ENCODE measurements around the gene MID1IP1.

Gene MID1IP1

DNA sequence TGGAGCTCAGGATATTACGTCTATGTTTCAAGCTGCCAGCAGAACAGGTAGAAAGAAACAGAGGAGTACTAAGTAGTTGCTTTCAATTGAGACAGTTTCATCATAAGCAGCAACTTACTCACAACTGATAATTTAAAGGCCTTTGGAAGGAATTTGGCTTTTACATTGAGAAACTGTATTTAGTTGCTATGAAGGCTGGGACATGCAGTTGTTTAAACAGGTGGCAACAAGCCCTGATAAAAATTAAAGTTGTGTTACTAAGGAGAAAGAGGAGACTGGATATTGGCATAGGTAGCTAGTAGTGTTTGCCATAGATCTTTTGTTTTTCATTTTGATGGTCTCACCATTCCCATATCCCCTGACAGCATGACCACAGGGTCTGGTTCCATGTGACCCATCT lies 18.4 kb downstream of the MID1IP1 start:
- Histone ChIP-seq H3K9ac (ENCODE audit: low read length) (no peak overlapping the region), H3K4me3 (ENCODE audit: low read length) (no peak overlapping the region), H3K4me1 (ENCODE audit: control insufficient read depth, insufficient read depth, low read length) (peaks cover 8% of the 10 kb centered on the region), H3K27me3 (ENCODE audit: control insufficient read depth, insufficient read depth, low read length) (no peaks in the 10 kb centered on the region), H3K36me3 (ENCODE audit: control insufficient read depth, insufficient read depth, low read length) (no peaks in the 10 kb centered on the region), H3K9me3 (ENCODE audit: control insufficient read depth, low read length) (no peaks in the 10 kb centered on the region)

DNA sequence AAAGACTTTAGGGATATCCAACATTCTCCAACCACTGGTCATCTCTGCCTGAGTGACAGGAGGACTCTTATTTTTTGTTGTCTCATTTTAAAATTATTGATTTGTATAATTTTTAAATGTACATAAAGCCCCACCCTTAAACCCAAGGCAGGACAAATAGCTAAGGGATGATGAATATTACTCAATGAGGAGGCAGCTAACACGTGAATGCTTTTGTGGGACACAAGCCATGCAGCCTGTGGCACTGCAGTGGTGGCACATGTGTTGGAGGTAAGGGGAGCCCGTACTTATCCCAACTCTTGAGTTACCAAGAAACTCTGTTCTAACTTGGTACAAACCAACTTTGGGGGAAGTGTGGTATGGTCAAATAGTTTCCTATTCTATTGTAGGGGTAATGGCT lies 19.5 kb downstream of the MID1IP1 start:
- H3K4me3 ChIP-seq (ENCODE audit: low read length): no peak overlapping the region
- no peaks in the 10 kb centered on the region for H3K27me3 ChIP-seq (ENCODE audit: control insufficient read depth, insufficient read depth, low read length)
- H3K9me3 ChIP-seq (ENCODE audit: control insufficient read depth, low read length): no peaks in the 10 kb centered on the region
- no peak overlapping the region for H3K9ac ChIP-seq (ENCODE audit: low read length)
- H3K4me1 ChIP-seq (ENCODE audit: control insufficient read depth, insufficient read depth, low read length): peaks cover 8% of the 10 kb centered on the region
- H3K36me3 ChIP-seq (ENCODE audit: control insufficient read depth, insufficient read depth, low read length): no peaks in the 10 kb centered on the region

DNA sequence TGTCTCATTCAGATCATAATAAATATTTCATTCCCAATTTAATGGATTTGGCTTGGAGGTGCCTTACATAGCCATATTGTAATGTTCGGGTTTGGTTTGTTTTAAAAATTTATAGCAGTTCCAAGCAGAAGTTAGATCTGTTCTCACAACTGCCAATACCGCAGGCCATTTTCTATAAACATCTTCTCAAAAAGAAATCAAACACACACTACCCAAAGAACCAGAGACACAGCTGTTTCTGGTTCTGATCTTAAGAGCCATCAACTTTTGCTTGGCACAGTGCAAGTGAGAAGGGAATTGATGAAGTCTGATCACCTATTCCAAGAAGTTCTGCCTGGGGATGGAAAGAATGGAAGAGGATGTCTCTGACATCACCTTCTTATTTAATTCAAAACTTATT lies 22.9 kb downstream of the MID1IP1 start:
- Histone ChIP-seq H3K27me3 (ENCODE audit: control insufficient read depth, insufficient read depth, low read length) (no peaks in the 10 kb centered on the region), H3K36me3 (ENCODE audit: control insufficient read depth, insufficient read depth, low read length) (no peaks in the 10 kb centered on the region), H3K9ac (ENCODE audit: low read length) (no peak overlapping the region), H3K9me3 (ENCODE audit: control insufficient read depth, low read length) (no peaks in the 10 kb centered on the region), H3K4me3 (ENCODE audit: low read length) (no peak overlapping the region), H3K4me1 (ENCODE audit: control insufficient read depth, insufficient read depth, low read length) (no peaks in the 10 kb centered on the region)

DNA sequence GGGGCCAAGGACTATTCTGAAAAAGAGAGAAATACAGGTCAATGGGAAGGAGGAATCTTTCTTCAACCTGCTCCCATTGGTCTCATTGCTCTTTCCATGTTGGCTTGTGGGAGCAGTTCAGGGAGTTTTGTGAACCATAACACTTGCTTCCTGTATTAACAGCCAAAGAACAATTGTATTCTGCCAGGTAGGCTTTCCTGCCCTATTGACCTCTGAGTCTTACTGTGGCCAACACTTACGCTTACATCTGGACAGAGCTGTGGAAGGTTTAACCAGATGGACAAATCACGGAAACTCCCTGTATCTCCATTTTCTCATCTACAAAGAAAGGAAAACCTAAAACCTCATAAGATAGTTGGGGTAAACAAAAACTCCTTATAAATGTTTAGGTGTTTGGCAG lies 30.7 kb downstream of the MID1IP1 start:
- H3K9ac ChIP-seq (ENCODE audit: low read length): no peak overlapping the region
- H3K27me3 ChIP-seq (ENCODE audit: control insufficient read depth, insufficient read depth, low read length): no peaks in the 10 kb centered on the region
- H3K4me3 ChIP-seq (ENCODE audit: low read length): no peak overlapping the region
- H3K36me3 ChIP-seq (ENCODE audit: control insufficient read depth, insufficient read depth, low read length): no peaks in the 10 kb centered on the region
- no peaks in the 10 kb centered on the region for H3K4me1 ChIP-seq (ENCODE audit: control insufficient read depth, insufficient read depth, low read length)
- H3K9me3 ChIP-seq (ENCODE audit: control insufficient read depth, low read length): no peaks in the 10 kb centered on the region

DNA sequence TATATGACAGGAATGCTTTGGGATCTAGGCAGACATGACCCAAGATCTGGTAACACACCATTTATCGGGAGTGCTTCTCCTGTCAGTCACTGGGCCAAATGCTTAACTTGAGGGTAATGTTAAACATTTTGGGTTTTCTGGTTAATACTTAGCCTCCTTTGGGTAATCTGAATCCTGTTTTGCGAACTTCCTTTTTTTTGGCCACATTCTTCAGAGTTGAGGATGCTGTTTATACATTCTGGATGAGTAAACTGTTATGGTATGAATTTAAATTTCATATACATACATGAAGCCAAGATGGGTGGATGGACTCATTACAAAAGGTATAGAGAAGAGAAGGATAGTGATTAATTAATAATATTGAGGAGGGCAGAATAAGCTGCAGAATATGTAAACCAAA lies 36.1 kb downstream of the MID1IP1 start:
- Histone ChIP-seq H3K36me3 (ENCODE audit: control insufficient read depth, insufficient read depth, low read length) (no peaks in the 10 kb centered on the region), H3K9ac (ENCODE audit: low read length) (no peak overlapping the region), H3K4me3 (ENCODE audit: low read length) (no peak overlapping the region), H3K9me3 (ENCODE audit: control insufficient read depth, low read length) (no peaks in the 10 kb centered on the region), H3K4me1 (ENCODE audit: control insufficient read depth, insufficient read depth, low read length) (peaks cover 16% of the 10 kb centered on the region), H3K27me3 (ENCODE audit: control insufficient read depth, insufficient read depth, low read length) (no peaks in the 10 kb centered on the region)

DNA sequence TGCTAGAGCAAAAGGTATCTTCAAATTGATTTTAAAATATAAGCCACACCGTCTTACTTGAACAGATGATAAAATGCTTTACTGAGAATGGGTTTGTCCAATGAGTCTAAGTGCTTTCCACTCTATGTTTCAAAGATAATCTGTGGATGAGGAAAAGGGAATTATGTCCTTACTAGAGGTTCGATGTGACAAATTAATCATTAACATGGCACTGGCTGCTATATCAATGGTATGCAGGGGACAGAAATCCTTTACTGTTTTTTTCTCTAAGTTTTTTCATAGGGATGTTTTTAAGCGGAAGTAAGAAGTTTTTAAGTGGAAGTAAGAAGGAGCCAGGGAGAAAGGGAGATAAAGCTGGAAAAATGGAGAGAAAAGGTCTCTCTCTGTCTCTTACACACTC lies 38.0 kb downstream of the MID1IP1 start:
- Histone ChIP-seq H3K27me3 (ENCODE audit: control insufficient read depth, insufficient read depth, low read length) (no peaks in the 10 kb centered on the region), H3K4me3 (ENCODE audit: low read length) (no peak overlapping the region), H3K9ac (ENCODE audit: low read length) (no peak overlapping the region), H3K9me3 (ENCODE audit: control insufficient read depth, low read length) (no peaks in the 10 kb centered on the region), H3K4me1 (ENCODE audit: control insufficient read depth, insufficient read depth, low read length) (peaks cover 16% of the 10 kb centered on the region), H3K36me3 (ENCODE audit: control insufficient read depth, insufficient read depth, low read length) (no peaks in the 10 kb centered on the region)

DNA sequence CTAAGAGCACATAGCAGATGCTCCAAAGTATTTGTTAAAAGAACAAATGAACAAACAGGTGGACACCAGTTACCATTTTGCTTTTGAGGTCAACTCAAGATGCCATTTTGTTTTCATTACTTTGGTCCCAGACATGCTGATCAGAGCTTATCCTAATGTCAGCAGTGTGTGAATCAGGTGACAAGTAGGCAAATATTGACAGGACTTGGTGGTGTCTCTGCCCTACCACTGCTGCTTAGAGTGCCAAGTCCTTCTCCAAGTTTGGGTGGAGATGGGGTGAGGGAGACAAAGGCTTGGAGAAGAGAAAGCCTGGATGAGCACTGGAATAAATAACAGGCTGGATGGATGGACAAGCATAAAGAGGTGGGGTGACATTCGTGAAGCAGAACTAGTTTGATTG lies 38.7 kb downstream of the MID1IP1 start:
- Histone ChIP-seq H3K36me3 (ENCODE audit: control insufficient read depth, insufficient read depth, low read length) (no peaks in the 10 kb centered on the region), H3K27me3 (ENCODE audit: control insufficient read depth, insufficient read depth, low read length) (no peaks in the 10 kb centered on the region), H3K4me1 (ENCODE audit: control insufficient read depth, insufficient read depth, low read length) (peaks cover 16% of the 10 kb centered on the region), H3K9ac (ENCODE audit: low read length) (no peak overlapping the region), H3K9me3 (ENCODE audit: control insufficient read depth, low read length) (no peaks in the 10 kb centered on the region), H3K4me3 (ENCODE audit: low read length) (no peak overlapping the region)

DNA sequence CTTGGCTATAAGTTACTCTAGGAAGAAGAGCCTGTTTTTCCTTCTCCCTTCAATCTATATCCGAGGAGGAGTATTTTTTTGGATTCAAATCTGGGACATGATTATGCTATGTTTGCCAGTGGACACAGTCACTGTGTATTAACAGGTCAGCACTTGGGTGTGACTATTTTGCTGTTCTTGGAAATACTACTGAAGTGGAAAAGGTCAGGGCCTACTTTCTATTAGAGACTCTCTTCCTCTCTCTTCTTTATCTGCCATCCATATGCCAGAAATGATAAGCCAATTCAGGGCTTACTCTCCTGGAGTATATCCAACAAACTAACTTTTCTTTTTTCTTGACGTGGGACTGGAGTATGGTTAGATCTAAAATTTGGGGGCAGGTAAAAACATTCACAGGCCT lies 40.5 kb downstream of the MID1IP1 start:
- Histone ChIP-seq H3K9ac (ENCODE audit: low read length) (no peak overlapping the region), H3K27me3 (ENCODE audit: control insufficient read depth, insufficient read depth, low read length) (no peaks in the 10 kb centered on the region), H3K36me3 (ENCODE audit: control insufficient read depth, insufficient read depth, low read length) (no peaks in the 10 kb centered on the region)

DNA sequence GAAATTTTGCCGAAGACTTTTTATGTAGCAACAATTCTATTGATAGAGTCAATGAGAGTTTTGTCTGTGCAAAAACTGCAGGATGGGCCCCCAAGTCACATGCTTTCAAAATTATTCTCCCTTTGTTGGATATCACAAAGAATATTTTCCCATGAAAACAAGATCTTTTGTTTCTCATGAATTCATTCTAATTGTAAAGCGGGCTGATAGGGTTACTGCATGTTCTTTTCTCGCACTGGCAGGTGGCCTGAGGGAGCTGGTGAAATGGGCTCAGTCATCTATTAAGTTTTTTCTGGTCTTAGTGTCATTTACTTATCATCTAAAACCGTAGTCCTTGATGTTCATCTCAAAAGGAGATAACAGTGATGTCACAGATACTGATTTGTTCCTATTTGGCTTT lies 44.2 kb downstream of the MID1IP1 start:
- Histone ChIP-seq H3K9ac (ENCODE audit: low read length) (no peak overlapping the region), H3K36me3 (ENCODE audit: control insufficient read depth, insufficient read depth, low read length) (no peaks in the 10 kb centered on the region), H3K4me1 (ENCODE audit: control insufficient read depth, insufficient read depth, low read length) (peaks cover 15% of the 10 kb centered on the region), H3K4me3 (ENCODE audit: low read length) (no peak overlapping the region), H3K9me3 (ENCODE audit: control insufficient read depth, low read length) (no peaks in the 10 kb centered on the region), H3K27me3 (ENCODE audit: control insufficient read depth, insufficient read depth, low read length) (no peaks in the 10 kb centered on the region)

More for the DNA sequence above, 40.5 kb downstream of the MID1IP1 start:
- H3K4me3 ChIP-seq (ENCODE audit: low read length): no peak overlapping the region
- H3K4me1 ChIP-seq (ENCODE audit: control insufficient read depth, insufficient read depth, low read length): peaks cover 16% of the 10 kb centered on the region
- no peaks in the 10 kb centered on the region for H3K9me3 ChIP-seq (ENCODE audit: control insufficient read depth, low read length)

DNA sequence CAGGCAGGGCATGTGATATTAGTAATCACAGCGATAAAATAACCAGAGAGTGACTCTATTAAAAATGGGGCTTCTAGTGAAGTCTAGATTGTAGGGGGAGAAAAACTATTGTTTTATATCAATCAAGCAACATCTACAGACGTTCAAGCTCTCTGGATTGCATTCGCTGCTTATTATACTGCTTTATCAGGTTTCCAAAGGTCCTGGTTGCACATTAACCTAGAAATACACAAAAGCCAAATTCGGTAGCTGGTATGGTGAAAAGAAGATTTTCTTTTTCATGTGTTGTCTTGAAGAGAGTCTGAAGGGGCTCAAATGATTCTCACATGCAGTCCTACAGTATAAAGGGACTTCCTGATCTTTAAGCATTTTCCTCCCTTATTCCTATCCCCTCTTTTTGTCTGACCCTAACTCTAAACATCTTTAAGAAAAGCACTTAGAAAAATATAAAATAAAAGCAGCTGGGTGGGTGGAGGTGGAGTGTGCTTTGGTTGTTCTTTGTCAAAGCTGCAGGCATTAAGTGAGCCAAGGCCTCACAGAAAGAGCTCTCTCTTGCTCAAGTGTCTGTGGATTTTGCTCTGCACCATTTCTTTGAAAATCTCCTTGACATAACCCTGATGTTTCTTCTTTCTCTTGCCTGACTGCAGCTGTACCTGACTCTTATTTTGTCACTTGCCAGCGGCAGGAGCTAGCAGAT lies 46.1 kb downstream of the MID1IP1 start:
- no peaks in the 10 kb centered on the region for H3K27me3 ChIP-seq (ENCODE audit: control insufficient read depth, insufficient read depth, low read length)

DNA sequence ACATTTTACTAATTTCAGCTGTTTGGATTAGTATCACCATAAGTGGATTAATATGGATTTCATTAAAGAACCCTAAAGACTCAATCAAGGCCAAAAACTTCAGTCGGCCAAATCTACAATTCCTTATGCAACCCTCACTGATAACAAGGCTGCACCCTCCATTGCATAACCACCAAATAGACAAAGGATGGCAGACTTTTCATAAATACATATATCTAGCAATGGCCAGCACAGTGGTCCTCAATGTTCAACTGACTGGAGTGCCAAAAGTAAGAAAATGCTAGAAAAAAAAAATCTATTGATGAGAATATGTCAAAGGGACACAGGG lies 46.6 kb downstream of the MID1IP1 start:
- H3K4me3 ChIP-seq (ENCODE audit: low read length): no peak overlapping the region
- no peaks in the 10 kb centered on the region for H3K27me3 ChIP-seq (ENCODE audit: control insufficient read depth, insufficient read depth, low read length)
- H3K36me3 ChIP-seq (ENCODE audit: control insufficient read depth, insufficient read depth, low read length): no peaks in the 10 kb centered on the region
- H3K4me1 ChIP-seq (ENCODE audit: control insufficient read depth, insufficient read depth, low read length): peaks cover 6% of the 10 kb centered on the region
- no peak overlapping the region for H3K9ac ChIP-seq (ENCODE audit: low read length)
- no peaks in the 10 kb centered on the region for H3K9me3 ChIP-seq (ENCODE audit: control insufficient read depth, low read length)

More for the DNA sequence above, 46.1 kb downstream of the MID1IP1 start:
- Histone ChIP-seq H3K9ac (ENCODE audit: low read length) (no peak overlapping the region), H3K4me3 (ENCODE audit: low read length) (no peak overlapping the region), H3K9me3 (ENCODE audit: control insufficient read depth, low read length) (no peaks in the 10 kb centered on the region), H3K36me3 (ENCODE audit: control insufficient read depth, insufficient read depth, low read length) (no peaks in the 10 kb centered on the region), H3K4me1 (ENCODE audit: control insufficient read depth, insufficient read depth, low read length) (peaks cover 6% of the 10 kb centered on the region)

DNA sequence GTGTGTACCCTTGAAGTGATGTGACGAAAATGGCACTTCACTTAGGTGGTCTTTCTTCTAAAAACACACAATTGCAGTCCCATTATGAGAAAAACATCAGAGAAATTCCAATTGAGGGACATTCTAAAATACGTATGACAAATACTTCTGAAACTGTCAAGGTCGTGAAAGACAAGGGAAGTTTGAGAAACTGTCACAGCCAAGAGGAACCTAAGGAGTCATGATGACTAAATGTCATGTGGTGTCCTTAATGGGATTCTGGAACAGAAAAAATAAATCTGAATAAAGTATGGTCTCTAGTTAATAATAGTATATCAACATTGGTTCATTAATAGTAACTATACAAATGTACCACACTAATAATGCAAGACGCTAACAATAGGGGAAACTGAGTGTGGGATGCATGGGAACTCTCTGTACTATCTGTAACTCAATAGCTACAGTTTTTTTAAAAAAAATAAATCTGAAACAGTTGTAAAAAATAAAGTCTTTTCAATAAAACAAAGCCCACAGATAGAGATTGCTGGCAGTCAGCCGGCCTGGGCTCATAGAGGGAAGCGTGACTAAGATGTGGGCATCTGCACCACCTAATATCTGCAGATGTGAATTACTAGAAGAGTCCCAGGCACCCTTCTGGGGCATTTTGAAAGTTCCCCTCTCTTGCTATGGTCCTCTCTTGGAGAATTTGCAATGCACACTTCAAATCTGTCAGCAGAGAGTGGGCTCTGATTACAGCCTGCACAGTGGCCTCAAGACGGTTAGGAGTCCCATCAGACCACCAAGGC lies 47.6 kb downstream of the MID1IP1 start:
- Histone ChIP-seq H3K27me3 (ENCODE audit: control insufficient read depth, insufficient read depth, low read length) (no peaks in the 10 kb centered on the region), H3K9ac (ENCODE audit: low read length) (no peak overlapping the region), H3K9me3 (ENCODE audit: control insufficient read depth, low read length) (no peaks in the 10 kb centered on the region), H3K4me1 (ENCODE audit: control insufficient read depth, insufficient read depth, low read length) (peaks cover 6% of the 10 kb centered on the region), H3K4me3 (ENCODE audit: low read length) (no peak overlapping the region), H3K36me3 (ENCODE audit: control insufficient read depth, insufficient read depth, low read length) (no peaks in the 10 kb centered on the region)

Measured in mucosa of stomach (tissue), 1 donor.